Renal cortex interstitium (tissue), 15 donors: ENCODE results near the gene NPIPA3. TPM values are rescaled to one million over a fixed set of nuclear protein-coding genes. Genes with fewer than 3 reads are reported as not detected.
A peak's percentile ranks its signal among the peaks of the same experiment; 100 is the strongest.
"Not testable (repeated sequence)": the region's sequence is repeated elsewhere in the genome, so short reads cannot be mapped to it uniquely, and the experiment has no call there.

Source experiments
- DNase-seq, 11 donors: peaks; one replicate each; pipeline ENCODE4 v3.0.0-alpha.2; 2013; ENCODE audit warnings: low read depth in 9 of 11, low spot score in 4 of 11; ENCODE audit errors: extremely low read depth in 1 of 11
- long read RNA-seq, 16 experiments: transcript quantifications; one replicate each; lab custom pipeline, GENCODE V29; 2026
- polyA plus RNA-seq, 3 donors: library from polyadenylated mRNA; unstranded; fragments of 120-200 nt; gene quantifications; one replicate each; pipeline ENCODE4 v1.2.1, GENCODE V29; 2013; ENCODE audit not compliant: insufficient read length in 3 of 3

The NPIPA3 gene
- polyA plus RNA-seq = 10 to 100 TPM in 1 of 3 donors, 1 to 10 TPM in 1, not detected in 1; 2.1 to 19.0 TPM
- long read RNA-seq, donor 1 = 0 reads
- long read RNA-seq, donor 2 = 0 reads
- long read RNA-seq, donor 3 = 0 reads
- long read RNA-seq, donor 4 = 0 reads
- long read RNA-seq, donor 5 = 0 reads
- long read RNA-seq, donor 6 = 0 reads
- long read RNA-seq, donor 7 = 0 reads
- long read RNA-seq, donor 8 = 0 reads
- long read RNA-seq, donor 9 = 0 reads
- long read RNA-seq, donor 10 = 0 reads
- long read RNA-seq, donor 11 = 0 reads
- long read RNA-seq, donor 12 = 0 reads
- long read RNA-seq, donor 13 = 0 reads
- long read RNA-seq, donor 14 = 0 reads
- long read RNA-seq, donor 15 = 0 reads
- long read RNA-seq, donor 16 = 0 reads

DNA sequence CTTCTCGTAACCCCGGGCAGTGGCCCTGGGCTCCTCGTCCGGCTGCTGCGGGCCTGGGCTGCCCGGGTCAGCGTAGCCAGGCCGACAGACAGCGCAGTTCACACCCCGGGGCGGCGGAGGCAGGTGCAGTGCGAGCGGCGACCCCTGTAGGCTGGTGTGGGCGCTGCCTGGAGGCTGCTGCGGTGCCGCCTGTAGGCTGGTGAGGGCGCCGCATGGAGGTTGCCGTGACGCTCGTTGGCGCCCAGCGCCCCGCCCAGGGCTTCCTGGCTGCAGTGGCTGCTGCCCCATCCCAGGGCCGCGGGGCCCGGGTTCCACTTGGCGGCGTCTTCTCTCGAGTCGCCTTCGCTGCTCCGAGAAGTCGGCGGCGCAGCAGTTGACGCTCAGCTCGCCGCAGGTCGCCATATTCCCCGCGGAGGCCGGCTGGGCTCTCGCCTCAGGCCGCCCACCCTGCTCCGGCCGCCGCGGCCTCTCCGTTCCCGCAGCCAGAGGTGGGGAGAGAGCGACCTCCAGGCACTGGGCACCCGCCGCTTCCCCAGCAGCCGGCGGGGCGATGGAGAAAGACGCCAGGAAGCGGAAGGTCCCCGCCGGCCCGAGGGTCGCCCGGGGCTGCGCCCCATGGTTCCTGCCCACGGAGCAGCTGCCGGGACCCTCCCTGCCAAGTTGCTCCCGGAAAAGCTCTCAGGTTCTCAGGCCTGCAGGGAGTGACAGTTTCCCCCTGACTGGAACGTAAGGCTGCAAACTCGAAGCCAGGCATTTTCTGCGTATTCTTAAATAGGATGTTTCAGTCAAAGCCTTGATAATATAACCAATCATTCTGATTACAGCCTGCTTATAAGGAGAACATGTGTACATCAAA lies at the start of gene NPIPA3:
Gene NPIPA3 (plus strand): TSS at position 256 of the 856 bp plus-strand sequence. CDS start 5,533 bp downstream, outside the sequence.
- DNase-seq = not testable (repeated sequence)

- DNase-seq = no peak
These were observed 45.1 kb upstream of the NPIPA3 start for GRCh38 chr16:14658063-14658462.

DNA sequence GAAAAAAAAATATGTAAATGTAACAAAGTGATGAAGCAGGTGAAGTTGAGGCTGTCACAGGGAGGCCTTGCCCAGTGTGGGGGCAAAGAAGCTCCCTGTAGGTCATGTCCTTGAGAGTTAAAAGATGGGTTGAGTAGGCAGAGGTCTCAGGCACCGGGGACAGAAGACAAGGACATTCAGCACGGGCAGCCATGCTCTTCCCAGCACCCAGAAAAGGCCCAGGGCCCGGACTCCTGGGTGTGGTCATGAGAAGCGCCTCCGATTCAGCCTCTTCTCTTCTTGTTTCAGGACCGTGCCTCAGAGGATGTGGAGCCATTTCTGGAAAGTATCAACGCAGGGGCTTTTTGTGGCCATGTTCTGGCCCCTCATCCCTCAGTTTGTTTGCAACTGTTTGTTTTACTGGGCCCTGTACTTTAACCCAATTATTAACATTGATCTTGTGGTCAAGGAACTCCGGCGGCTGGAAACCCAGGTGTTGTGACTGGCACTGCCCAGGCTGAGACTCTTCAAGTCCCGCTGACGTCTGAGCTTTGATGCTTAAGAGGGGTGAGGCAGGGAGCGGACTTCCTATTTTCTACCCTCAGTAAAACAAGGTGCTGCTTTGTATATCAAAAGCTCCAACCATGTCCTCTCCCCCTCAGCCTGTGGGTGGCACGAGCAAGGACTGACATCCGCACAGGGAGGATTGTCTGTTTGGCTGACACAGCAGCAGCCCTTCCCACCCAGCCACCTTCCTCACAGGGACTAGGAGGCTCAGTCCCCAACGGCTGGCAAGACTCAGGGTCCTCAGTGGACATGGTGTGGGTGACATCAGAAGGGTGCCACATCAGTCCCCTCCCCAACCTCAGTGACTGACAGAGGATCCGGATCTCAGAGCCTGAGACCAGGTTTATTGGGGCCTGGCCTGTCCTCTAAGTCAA lies 35.6 kb upstream of the NPIPA3 start:
- DNase-seq = no peak

DNA sequence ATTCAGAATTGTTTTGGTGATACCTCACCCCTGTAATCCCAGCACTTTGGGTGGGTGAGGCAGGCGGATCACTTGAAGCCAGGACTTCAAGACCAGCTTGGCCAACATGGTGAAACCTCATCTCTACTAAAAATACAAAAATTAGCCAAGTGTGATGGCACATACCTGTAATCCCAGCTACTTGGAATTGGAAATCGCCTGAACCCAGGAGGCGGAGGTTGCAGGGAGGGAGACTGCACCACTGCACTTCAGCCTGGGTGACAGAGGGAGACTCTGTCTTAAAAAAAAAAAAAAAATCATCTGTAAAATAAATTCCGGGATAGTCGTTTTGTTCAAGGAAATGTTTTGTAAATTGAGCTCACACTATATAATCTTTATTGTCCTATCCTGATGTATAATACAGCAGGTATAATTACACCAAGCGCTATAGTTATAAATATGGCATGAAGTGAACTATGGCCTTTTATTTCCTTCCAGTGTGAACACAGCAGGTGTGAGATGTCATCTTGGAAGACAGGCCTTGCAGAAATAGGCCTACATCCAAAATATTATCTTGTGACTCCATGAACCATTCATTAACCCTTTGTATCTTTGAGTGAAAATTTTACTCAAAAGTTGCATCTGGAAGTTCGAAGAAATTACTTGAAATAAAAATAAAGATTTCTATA lies 34.5 kb upstream of the NPIPA3 start:
- DNase-seq = peak in 1 of 11 donors; percentile 5

GRCh38 chr16:14669776-14670175 lies 33.4 kb upstream of the NPIPA3 start:
- no peak for DNase-seq

DNA sequence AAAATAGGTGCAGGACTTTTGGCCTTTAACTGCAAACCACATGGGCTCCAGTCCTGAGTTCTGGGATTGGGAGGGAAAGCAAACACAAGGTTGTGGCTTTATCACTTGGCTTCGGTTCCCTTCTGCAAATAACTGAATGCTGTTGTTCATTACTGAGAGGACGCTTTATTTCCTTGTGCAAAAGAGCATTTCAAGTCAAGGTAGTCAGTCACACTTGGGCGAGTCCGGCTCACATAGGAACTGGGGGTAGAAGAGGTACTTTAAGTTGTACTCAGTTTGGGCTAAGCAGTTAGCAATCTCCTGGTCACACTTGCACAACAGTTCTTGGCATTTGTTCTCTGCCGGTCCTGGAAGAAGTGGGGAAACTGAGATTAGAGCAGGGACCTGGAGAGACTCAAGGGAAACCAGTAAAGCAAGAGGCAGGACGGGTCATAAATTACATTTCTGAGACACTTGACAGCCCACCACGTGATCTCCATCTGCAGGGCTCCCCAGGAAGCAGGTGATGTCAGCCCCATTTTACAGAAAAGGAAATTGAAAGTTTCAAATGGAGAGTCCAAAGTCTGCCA lies 30.7 kb upstream of the NPIPA3 start:
- peak in 1 of 11 donors; percentile 14 for DNase-seq

- no peak for DNase-seq
These were observed 26.6 kb upstream of the NPIPA3 start for GRCh38 chr16:14676633-14677032.

DNA sequence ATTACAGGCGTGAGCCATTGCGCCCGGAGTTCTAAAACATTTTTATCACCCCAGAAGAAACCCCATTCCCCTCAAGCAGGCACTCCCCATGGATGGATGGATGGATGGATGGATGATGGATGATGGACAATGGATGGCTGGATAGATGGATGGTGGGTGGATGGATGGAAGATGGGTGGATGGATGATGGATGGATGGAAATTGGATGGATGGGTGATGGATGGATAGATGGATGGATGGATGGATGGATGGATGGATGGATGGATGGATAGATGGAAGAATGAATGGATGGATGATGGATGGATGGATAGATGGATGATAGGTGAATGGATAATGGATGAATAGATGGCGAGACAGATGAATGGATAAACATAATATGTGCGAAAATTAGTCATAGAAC lies 25.6 kb upstream of the NPIPA3 start:
- no peak for DNase-seq

GRCh38 chr16:14678748-14679497 lies 24.3 kb upstream of the NPIPA3 start:
- no peak for DNase-seq

DNA sequence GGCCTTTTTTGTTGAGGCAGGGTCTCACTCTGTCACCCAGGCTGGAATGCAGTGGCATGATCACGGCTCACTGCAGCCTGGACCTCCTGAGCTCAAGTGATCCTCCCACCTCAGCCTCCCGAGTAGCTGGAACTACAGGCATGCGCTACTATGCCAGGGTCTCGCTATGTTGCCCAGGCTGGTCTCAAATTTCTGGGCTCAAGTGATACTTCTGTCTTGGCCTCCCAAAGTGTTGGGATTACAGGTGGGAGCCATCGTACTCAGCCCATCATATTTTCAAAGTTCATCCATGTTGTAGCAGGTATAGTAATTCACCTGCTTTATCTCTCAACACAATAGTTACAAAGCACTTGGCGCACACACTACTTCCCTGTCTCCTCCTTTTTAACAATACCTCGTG lies 22.8 kb upstream of the NPIPA3 start:
- not testable (repeated sequence) for DNase-seq

GRCh38 chr16:14681115-14681514 lies 22.1 kb upstream of the NPIPA3 start:
- DNase-seq = no peak

DNA sequence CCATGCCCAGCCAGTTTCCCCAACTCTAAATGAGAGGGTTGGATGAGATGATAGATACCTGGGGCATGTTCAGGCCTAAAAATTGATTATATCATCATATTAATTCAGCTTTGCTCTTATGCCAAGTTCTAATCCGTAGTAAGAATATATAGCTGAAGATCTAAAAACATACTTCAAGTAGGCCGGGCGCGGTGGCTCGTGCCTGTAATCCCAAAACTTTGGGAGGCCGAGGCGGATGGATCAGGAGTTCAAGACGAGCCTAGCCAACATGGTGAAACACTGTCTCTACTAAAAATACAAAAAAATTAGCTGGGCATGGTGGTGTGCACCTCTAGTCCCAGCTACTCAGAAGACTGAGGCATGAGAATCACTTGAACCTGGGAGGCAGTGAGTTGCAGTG lies 21.1 kb upstream of the NPIPA3 start:
- no peak for DNase-seq

DNA sequence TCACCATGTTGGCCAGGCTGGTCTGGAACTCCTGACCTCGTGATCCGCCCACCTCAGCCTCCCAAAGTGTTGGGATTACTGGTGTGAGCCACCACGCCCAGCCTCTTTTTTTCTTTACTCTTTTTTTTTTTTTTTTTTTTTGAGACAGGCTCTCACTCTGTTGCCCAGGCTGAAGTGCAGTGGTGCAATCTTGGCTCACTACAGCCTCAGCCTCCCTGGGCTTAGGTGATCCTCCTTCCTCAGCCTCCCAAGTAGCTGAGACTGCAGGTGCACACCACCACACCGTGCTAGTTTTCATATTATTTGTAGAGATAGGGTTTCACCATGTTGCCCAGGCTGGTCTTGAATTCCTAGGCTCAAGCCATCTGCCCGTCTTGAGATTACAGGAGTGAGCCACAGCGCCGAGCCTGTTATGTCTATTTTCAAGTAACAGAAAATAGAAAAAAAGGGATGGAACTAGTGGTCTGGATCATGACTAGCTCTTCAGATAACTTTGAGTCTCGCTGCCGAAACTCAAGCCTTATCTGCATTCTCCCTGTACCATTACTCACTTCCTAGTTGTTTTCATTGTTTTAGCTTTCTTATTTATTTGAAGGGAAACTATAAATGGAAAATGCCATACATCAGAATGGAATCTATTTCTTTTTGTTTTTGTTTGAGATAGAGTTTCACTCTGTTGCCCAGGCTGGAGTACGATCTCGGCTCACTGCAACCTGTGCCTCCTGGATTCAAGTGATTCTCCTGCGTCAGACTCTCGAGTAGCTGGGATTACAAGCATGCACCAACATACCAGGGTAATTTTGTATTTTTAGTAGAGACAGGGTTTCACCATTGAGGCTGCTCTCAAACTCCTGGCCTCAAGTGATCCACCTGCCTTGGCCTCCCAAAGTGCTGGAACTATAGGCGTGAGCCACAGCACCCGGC lies 17.1 kb upstream of the NPIPA3 start:
- DNase-seq = not testable (repeated sequence)

DNA sequence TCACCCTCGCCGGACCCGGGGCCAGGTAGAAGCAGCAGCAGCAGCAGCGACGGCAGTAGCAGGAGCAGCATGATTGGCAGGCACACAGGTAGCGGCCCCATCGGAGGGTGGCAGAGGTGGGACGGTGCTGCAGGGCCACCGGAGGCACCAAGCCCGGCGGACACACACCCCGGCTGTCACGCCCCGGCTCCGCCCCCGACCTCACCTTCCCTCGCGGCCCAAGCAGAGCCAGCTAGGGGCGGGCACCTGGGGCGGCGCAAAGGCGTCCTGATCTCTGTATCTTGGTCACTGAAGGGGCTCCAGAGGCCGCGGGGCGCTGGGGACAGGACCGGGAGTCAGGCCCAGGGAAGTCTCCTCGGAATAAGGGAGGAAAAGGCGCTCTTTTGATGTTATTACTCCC lies 9.1 kb upstream of the NPIPA3 start, which contains the start of gene PLA2G10:
Gene PLA2G10 (minus strand): TSS at position 180 of the 400 bp plus-strand sequence. CDS start 79 bp downstream, at position 101.
- not testable (repeated sequence) for DNase-seq

- not testable (repeated sequence) for DNase-seq
These were observed 1.4 kb upstream of the NPIPA3 start for GRCh38 chr16:14701859-14702258.

DNA sequence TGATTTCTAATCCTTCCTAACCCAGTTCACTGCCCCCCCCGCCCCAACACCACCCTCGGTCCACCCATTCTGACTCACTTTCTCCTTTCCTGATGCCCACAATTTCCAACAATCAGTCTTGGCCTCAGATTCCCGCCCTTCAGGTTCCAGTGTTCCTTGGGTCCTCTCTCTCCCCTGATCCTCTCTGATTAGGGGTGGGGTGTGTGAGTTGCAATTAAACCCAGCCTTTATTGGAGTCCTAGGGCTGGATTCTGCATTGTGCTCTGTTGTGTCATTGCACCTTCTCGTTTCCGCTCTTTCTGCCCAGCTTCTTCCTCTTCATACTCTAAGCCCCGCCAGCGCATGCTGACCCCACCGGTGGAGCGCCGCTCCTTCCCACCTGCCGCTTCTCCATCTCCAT lies 539 bp upstream of the NPIPA3 start:
- DNase-seq = not testable (repeated sequence)
